Measurements from ENCODE around the gene PRELID3B.
"Not testable (repeated sequence)": the region's sequence is repeated elsewhere in the genome, so short reads cannot be mapped to it uniquely, and the experiment has no call there.

PRELID3B gene

GRCh38 chr20:59024111-59024530 lies 18.5 kb downstream of the PRELID3B start:
- no peak for DNase-seq

DNA sequence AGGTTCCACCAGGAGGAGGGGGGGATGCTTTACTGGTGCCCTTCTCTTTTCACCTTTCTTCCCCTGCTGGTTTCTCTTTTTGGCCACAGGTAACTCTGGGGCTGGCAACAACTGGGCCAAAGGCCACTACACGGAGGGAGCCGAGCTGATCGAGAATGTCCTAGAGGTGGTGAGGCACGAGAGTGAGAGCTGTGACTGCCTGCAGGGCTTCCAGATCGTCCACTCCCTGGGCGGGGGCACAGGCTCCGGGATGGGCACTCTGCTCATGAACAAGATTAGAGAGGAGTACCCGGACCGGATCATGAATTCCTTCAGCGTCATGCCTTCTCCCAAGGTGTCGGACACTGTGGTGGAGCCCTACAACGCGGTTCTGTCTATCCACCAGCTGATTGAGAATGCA lies 19.0 kb downstream of the PRELID3B start:
- no peak for DNase-seq

DNA sequence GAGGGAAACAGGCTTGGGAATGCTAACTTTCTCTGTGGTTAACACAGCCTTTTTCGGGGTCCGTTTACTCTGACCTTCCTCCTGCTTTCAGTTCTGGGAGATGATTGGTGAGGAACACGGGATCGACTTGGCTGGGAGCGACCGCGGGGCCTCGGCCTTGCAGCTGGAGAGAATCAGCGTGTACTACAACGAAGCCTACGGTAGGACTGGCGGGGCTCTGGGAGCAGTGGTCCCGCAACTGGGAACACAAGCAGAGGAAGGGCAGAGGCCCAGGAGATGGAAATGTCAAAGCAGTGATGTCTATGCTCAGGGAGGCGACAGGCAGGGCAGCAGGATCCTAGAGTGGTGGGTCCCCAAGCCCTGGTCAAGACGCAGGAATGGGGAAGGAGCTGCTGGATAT lies 19.8 kb downstream of the PRELID3B start:
- DNase-seq = no peak

- DNase-seq = no peak
Measured at GRCh38 chr20:59020938-59021551, 21.5 kb downstream of the PRELID3B start.

DNA sequence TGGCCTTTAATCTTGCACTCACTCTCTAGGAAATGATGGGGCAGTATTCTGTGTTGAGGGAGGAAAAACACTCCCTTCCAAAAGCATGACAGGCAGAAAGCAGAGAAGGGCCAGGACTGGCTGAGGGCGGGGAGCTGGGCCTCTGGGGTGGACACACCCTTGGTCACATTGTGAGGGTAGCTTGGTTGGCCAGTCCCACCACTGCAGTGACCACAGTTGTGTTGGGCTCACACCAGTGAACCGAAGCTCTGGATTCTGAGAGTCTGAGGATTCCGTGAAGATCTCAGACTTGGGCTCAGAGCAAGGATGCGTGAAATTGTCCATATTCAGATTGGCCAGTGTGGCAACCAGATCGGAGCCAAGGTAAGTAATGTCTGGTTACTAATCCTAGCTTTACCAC lies 23.4 kb downstream of the PRELID3B start, which contains the start of gene TUBB1:
TUBB1 (plus strand) TSS at position 213 of the 400 bp plus-strand sequence; CDS start at position 307, 94 bp downstream.
- DNase-seq = no peak

- DNase-seq = no peak
Measured at GRCh38 chr20:59018817-59019216, 23.8 kb downstream of the PRELID3B start.

DNA sequence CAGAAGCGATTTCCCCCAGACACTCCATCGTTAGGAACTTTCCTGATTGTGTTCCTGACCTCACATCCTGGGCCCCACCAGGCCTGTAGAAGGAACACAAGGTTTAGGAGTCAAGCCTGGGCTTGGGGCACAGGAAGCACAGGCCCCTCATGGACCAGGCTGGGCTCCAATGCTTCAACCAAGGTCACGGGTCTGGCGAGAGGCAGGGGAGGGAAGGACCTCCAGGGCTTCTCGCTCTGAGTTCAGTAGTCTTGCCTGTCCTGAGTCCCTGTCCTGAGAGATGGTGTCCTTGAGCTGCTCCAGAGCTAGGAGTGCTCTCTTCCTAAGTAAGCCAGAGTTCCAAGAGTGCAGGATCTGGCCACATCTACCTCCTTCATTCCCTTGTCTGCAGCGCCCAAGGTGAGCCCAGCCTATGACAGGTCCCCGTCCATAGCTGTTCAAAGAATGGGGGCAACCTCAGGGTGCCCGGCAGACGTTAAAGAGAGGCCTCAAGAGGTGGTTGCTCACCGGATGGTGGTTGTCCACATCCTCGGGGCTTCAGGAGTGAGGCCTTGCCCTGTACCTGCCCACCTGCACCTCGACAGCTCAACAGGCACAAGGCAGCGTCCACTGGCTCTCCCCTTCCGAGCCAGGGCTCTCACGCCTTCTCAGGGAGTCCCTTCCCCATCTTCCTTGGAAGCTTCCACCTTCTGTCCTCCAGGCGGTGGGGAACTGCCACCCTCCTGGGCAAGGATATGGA lies 24.9 kb downstream of the PRELID3B start:
- DNase-seq = no peak

GRCh38 chr20:59016795-59017492 lies 25.6 kb downstream of the PRELID3B start:
- DNase-seq = peak; percentile 39

GRCh38 chr20:59015812-59016711 lies 26.5 kb downstream of the PRELID3B start:
- DNase-seq = no peak

- no peak for DNase-seq
Measured at GRCh38 chr20:59015411-59015810, 27.2 kb downstream of the PRELID3B start.

GRCh38 chr20:59014680-59015389 lies 27.8 kb downstream of the PRELID3B start:
- DNase-seq = no peak

GRCh38 chr20:59013959-59014608 lies 28.5 kb downstream of the PRELID3B start:
- no peak for DNase-seq

DNA sequence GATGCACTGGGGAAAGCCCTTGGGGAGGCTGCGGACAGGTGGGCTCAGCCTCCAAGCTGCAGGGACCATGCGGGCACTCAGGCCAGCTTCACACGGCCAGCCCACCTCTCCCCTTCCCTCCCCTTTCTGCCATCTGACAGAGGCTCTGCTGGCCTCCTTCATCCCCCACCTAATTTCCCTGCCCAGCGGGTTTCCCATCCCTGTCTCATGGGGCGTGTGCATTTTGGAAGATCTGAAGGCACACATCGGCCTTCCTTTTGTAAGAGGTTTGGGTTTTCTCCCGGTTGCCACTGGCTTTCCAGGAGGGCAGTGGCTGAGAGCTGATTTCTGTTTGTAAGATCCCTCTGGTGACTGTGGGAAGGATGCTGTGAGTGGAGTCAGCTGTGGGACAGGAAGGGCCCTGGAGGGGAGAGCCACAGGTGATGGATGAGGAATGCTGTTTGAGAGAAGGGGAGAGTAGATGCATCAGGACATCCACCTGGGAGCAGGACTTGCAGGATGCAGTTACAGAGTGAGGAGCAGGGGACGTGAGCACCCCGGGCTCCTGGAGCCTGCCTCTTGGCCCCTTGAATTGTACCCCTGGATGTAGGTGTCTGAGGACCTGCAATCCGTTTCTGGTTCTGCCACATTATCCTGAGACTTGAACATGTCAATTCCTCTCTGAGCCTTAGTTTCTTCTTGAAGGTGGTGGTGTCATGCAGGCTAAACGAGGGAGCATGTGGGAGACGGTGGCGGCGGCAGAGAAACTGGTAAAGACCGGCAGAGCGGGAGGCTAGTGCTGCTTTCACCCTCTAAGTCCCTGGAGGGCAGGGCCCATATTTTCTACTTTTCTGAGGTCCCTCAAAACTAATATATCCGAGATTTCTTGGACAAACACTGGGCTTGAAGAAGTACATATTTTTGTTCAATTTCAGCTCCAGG lies 29.3 kb downstream of the PRELID3B start:
- DNase-seq = no peak

DNA sequence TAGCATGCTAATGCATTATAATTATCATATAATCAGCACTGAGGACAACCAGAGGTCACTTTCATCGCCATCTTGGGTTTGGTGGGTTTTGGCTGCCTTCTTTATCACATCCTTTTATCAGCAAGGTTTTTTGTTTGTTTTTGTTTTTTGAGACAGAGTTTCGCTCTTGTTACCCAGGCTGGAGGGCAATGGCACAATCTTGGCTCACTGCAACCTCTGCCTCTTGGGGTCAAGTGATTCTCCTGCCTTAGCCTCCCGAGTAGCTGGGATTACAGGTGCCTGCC lies 30.8 kb downstream of the PRELID3B start:
- not testable (repeated sequence) for DNase-seq

GRCh38 chr20:59010995-59011873 lies 31.4 kb downstream of the PRELID3B start:
- DNase-seq = no peak

DNA sequence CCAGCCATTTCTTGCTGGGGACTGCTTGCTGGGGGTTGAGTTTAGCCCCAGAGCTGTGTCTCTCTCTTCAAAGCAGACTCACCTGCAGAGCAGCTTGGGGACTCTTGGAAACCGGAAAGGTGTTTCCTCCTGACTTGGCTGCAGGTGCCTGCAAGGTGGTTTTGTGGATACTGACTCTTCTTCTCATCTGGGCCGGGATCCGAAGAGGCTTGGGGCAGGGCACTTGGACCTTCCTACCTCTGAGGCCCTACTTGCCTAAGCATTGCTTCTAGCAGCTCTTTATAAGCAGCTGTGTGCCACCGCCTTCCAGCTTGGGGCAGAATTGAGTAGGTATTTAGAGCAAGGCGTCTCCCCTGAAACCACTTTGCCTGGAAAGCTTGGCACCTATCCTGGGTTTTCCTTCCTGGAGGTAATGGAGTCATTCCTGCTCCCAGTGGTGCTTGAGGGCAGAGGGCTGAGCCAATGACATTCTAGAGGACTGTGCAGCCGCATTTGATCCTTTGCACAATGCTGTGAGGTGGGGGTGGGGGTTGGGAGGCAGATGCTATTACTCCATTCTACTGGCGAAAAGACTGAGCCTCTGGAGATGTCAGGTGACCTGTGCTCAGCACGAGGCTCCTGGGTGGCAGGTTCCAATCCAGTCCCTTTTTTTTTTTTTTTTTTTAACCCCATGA lies 32.1 kb downstream of the PRELID3B start:
- no peak for DNase-seq

GRCh38 chr20:59008715-59009336 lies 33.8 kb downstream of the PRELID3B start:
- no peak for DNase-seq

GRCh38 chr20:59007665-59008511 lies 34.7 kb downstream of the PRELID3B start:
- DNase-seq = no peak

Data from activated naive CD4-positive, alpha-beta T cell treated with anti-CD3 and anti-CD28 coated beads, Interleukin-2, amount 50 U/mL, for 16 hours (primary cell).